ENCODE measurements around the gene OSBPL10.

Gene OSBPL10

GRCh38 chr3:31724651-31725050 lies 256.4 kb downstream of the OSBPL10 start:
- in situ Hi-C loops (cut with MboI; ENCODE audit: low pct_unique_long_range_greater_than_20kb, low sequenced_read_pairs, unreplicated experiment): no loop called here
- peak; percentile 22 for DNase-seq (ENCODE audit: low spot score)

GRCh38 chr3:31724116-31724515 lies 256.9 kb downstream of the OSBPL10 start:
- no peak for TF ChIP-seq CTCF (IDR thresholded peaks at IDR 0.05; ENCODE audit: extremely low read depth, insufficient read depth, missing control alignments)
- in situ Hi-C loops (cut with MboI; ENCODE audit: low pct_unique_long_range_greater_than_20kb, low sequenced_read_pairs, unreplicated experiment): no loop called here

More at GRCh38 chr3:31724651-31725050, 256.4 kb downstream of the OSBPL10 start:
- peak; percentile 29 for TF ChIP-seq CTCF (IDR thresholded peaks at IDR 0.05; ENCODE audit: extremely low read depth, insufficient read depth, missing control alignments)

GRCh38 chr3:31723701-31724100 lies 257.4 kb downstream of the OSBPL10 start:
- no peak for TF ChIP-seq CTCF (IDR thresholded peaks at IDR 0.05; ENCODE audit: extremely low read depth, insufficient read depth, missing control alignments)

More at GRCh38 chr3:31724116-31724515, 256.9 kb downstream of the OSBPL10 start:
- DNase-seq (ENCODE audit: low spot score): no peak

GRCh38 chr3:31721676-31722075 lies 259.4 kb downstream of the OSBPL10 start:
- TF ChIP-seq CTCF (IDR thresholded peaks at IDR 0.05; ENCODE audit: extremely low read depth, insufficient read depth, missing control alignments): no peak
- no peak for DNase-seq (ENCODE audit: low spot score)
- in situ Hi-C loops (cut with MboI; ENCODE audit: low pct_unique_long_range_greater_than_20kb, low sequenced_read_pairs, unreplicated experiment): no loop called here

More at GRCh38 chr3:31723701-31724100, 257.4 kb downstream of the OSBPL10 start:
- no peak for DNase-seq (ENCODE audit: low spot score)
- in situ Hi-C loops (cut with MboI; ENCODE audit: low pct_unique_long_range_greater_than_20kb, low sequenced_read_pairs, unreplicated experiment): no loop called here

- no peak for TF ChIP-seq CTCF (IDR thresholded peaks at IDR 0.05; ENCODE audit: extremely low read depth, insufficient read depth, missing control alignments)
- in situ Hi-C loops (cut with MboI; ENCODE audit: low pct_unique_long_range_greater_than_20kb, low sequenced_read_pairs, unreplicated experiment): no loop called here
- no peak for DNase-seq (ENCODE audit: low spot score)
These were observed 266.4 kb downstream of the OSBPL10 start for GRCh38 chr3:31714495-31715280.

GRCh38 chr3:31713816-31714215 lies 267.2 kb downstream of the OSBPL10 start:
- TF ChIP-seq CTCF (IDR thresholded peaks at IDR 0.05; ENCODE audit: extremely low read depth, insufficient read depth, missing control alignments): no peak
- in situ Hi-C loops (cut with MboI; ENCODE audit: low pct_unique_long_range_greater_than_20kb, low sequenced_read_pairs, unreplicated experiment): no loop called here
- DNase-seq (ENCODE audit: low spot score): no peak

Data from GM13977 (cell line).